H1 (cell line): ENCODE measurements around the gene GPR39. TPM values are rescaled to one million over a fixed set of nuclear protein-coding genes. Genes with fewer than 3 reads are reported as not detected.

ENCODE experiments used
- ASH2L ChIP-seq: fragments of 200-600, 300-600 bp; sonication (generic); IDR thresholded peaks from one replicate; pipeline ENCODE4 v1.7.1; 2017; ENCODE audit warnings: low read length
- CEBPB ChIP-seq: IDR thresholded peaks from 2 replicates; pipeline ENCODE4 v1.6.1; 2012; ENCODE audit warnings: low read depth, low read length
- CTCF ChIP-seq, 3 experiments: IDR thresholded peaks; 1 replicate in 2 of 3; 2 replicates in 1 of 3; pipeline versions ENCODE4 v1.5.1 to v1.6.1; 2011; ENCODE audit warnings: low read length in 3 of 3, mild to moderate bottlenecking in 3 of 3, inconsistent platforms in 2 of 3, low read depth in 1 of 3, moderate library complexity in 1 of 3; ENCODE audit not compliant: insufficient read depth in 1 of 3; ENCODE audit errors: control extremely low read depth in 1 of 3
- YY1 ChIP-seq: IDR thresholded peaks from 2 replicates; pipeline ENCODE4 v1.6.1; 2011; ENCODE audit warnings: low read depth, mild to moderate bottlenecking, low read length
- polyA plus RNA-seq, 7 experiments: library from polyadenylated mRNA; depleted of rRNA in 3 of 7; stranded (reverse) in 5 of 7; unstranded in 2 of 7; fragments of >200 nt in 5 of 7; fragments of 200-250 nt in 2 of 7; gene quantifications; 1 replicate in 5 of 7; 2 replicates in 1 of 7; 4 replicates in 1 of 7; pipeline versions ENCODE4 v1.2.1 to v1.2.3, GENCODE V29; 2011 to 2013; ENCODE audit warnings: missing spikeins in 2 of 7, mixed read lengths in 2 of 7
- total RNA-seq: library from RNA; stranded (reverse); fragmentation: NEBNext Ultra II Directional; extraction: Animal tissue kit (Norgen Biotek cat#: 25700); gene quantifications from 2 replicates; pipeline ENCODE4 v1.2.1, GENCODE V29; 2021

The GPR39 gene
- total and polyA plus RNA-seq, 2 of the 8 experiments (the other 6 are each of a cell fraction or from before 2014, with no cell fraction given) = 0.63 to 2.7 TPM

GRCh38 chr2:132439703-132440398, 23.2 kb downstream of the GPR39 start (continued):
- TF ChIP-seq CTCF (IDR thresholded peaks at IDR 0.05; ENCODE audit: control extremely low read depth in 1 of 3, insufficient read depth in 1 of 3, low read depth in 1 of 3, low read length in 3 of 3) (no peak), YY1 (no peak), ASH2L (no peak), CEBPB (no peak)
